ENCODE data around the gene MED12L.

MED12L gene

GRCh38 chr3:151135541-151136337, 50.3 kb downstream of the MED12L start:
- in situ Hi-C loops (cut with MboI; ENCODE audit: low sequenced_read_pairs) = no loop called here

GRCh38 chr3:151142929-151143328, 57.5 kb downstream of the MED12L start:
- in situ Hi-C loops (cut with MboI; ENCODE audit: low sequenced_read_pairs) = no loop called here

GRCh38 chr3:151144016-151144415, 58.6 kb downstream of the MED12L start:
- in situ Hi-C loops (cut with MboI; ENCODE audit: low sequenced_read_pairs) = no loop called here

- in situ Hi-C loops (cut with MboI; ENCODE audit: low sequenced_read_pairs) = no loop called here
These were observed 59.3 kb downstream of the MED12L start for GRCh38 chr3:151144760-151145159.

GRCh38 chr3:151145713-151146070, 60.2 kb downstream of the MED12L start:
- in situ Hi-C loops (cut with MboI; ENCODE audit: low sequenced_read_pairs) = no loop called here

- in situ Hi-C loops (cut with MboI; ENCODE audit: low sequenced_read_pairs) = no loop called here
These were observed 60.7 kb downstream of the MED12L start for GRCh38 chr3:151146071-151146730.

GRCh38 chr3:151146731-151147091, 61.2 kb downstream of the MED12L start:
- in situ Hi-C loops (cut with MboI; ENCODE audit: low sequenced_read_pairs) = no loop called here

GRCh38 chr3:151147299-151147698, 61.8 kb downstream of the MED12L start:
- in situ Hi-C loops (cut with MboI; ENCODE audit: low sequenced_read_pairs) = no loop called here

GRCh38 chr3:151152455-151153079, 67.1 kb downstream of the MED12L start:
- in situ Hi-C loops (cut with MboI; ENCODE audit: low sequenced_read_pairs) = no loop called here

- in situ Hi-C loops (cut with MboI; ENCODE audit: low sequenced_read_pairs) = no loop called here
These were observed 69.1 kb downstream of the MED12L start for GRCh38 chr3:151154566-151154965.

- in situ Hi-C loops (cut with MboI; ENCODE audit: low sequenced_read_pairs) = no loop called here
These were observed 70.1 kb downstream of the MED12L start for GRCh38 chr3:151155409-151156128.

GRCh38 chr3:151156618-151157216, 71.3 kb downstream of the MED12L start:
- in situ Hi-C loops (cut with MboI; ENCODE audit: low sequenced_read_pairs) = no loop called here

GRCh38 chr3:151159806-151160205, 74.3 kb downstream of the MED12L start:
- in situ Hi-C loops (cut with MboI; ENCODE audit: low sequenced_read_pairs) = loop anchor here (10.0 kb wide), 1 partner anchor 65 kb away; no protein-coding TSS in a partner anchor

- in situ Hi-C loops (cut with MboI; ENCODE audit: low sequenced_read_pairs) = loop anchor here (10.0 kb wide), 1 partner anchor 60 kb away; no protein-coding TSS in a partner anchor
These were observed 79.8 kb downstream of the MED12L start for GRCh38 chr3:151165226-151165625.

GRCh38 chr3:151166161-151166560, 80.7 kb downstream of the MED12L start:
- in situ Hi-C loops (cut with MboI; ENCODE audit: low sequenced_read_pairs) = loop anchor here (10.0 kb wide), 1 partner anchor 59 kb away; no protein-coding TSS in a partner anchor

GRCh38 chr3:151168269-151169094, 83.0 kb downstream of the MED12L start:
- in situ Hi-C loops (cut with MboI; ENCODE audit: low sequenced_read_pairs) = loop anchor here (10.0 kb wide), 1 partner anchor 56 kb away; no protein-coding TSS in a partner anchor

- in situ Hi-C loops (cut with MboI; ENCODE audit: low sequenced_read_pairs) = loop anchor here (10.0 kb wide), 1 partner anchor 55 kb away; no protein-coding TSS in a partner anchor
These were observed 83.9 kb downstream of the MED12L start for GRCh38 chr3:151169262-151169947.

GRCh38 chr3:151169948-151170679, 84.7 kb downstream of the MED12L start:
- in situ Hi-C loops (cut with MboI; ENCODE audit: low sequenced_read_pairs) = loop anchor here (5.0 to 10.0 kb wide), 2 partner anchors 55 to 107 kb away; partner anchors contain the start of gene P2RY14
